ENCODE results near the gene CDH15.
A peak's percentile ranks its signal among the peaks of the same experiment; 100 is the strongest.

Gene CDH15

GRCh38 chr16:89210904-89211515 is 39.5 kb downstream of the CDH15 start:
- H3K27ac ChIP-seq = no peak overlapping the region
- H3K27me3 ChIP-seq (ENCODE audit: control insufficient read depth, insufficient read depth, low read length) = no peaks in the 10 kb centered on the region
- no peaks in the 10 kb centered on the region for H3K79me2 ChIP-seq
- H3K4me2 ChIP-seq (ENCODE audit: low read length) = no peak overlapping the region
- H3K9me3 ChIP-seq (ENCODE audit: control insufficient read depth, low read length) = no peaks in the 10 kb centered on the region
- no peak overlapping the region for H2AFZ ChIP-seq
- H3K36me3 ChIP-seq (ENCODE audit: control insufficient read depth, insufficient read depth, low read length) = no peaks in the 10 kb centered on the region
- H3K4me3 ChIP-seq (ENCODE audit: low read depth, low read length) = no peak overlapping the region
- no peak for TF ChIP-seq CTCF (IDR thresholded peaks at IDR 0.05)
- no peak overlapping the region for H3K9ac ChIP-seq
- peaks cover 2% of the 10 kb centered on the region for H3K4me1 ChIP-seq

GRCh38 chr16:89216315-89217137 is 45.0 kb downstream of the CDH15 start:
- Histone ChIP-seq H3K9ac (no peak overlapping the region), H3K4me1 (peaks cover 4% of the 10 kb centered on the region), H3K9me3 (ENCODE audit: control insufficient read depth, low read length) (no peaks in the 10 kb centered on the region), H3K27me3 (ENCODE audit: control insufficient read depth, insufficient read depth, low read length) (no peaks in the 10 kb centered on the region), H3K4me2 (ENCODE audit: low read length) (peak overlapping the region; percentile 79), H3K4me3 (ENCODE audit: low read depth, low read length) (peak overlapping the region; percentile 91), H3K79me2 (no peaks in the 10 kb centered on the region), H3K36me3 (ENCODE audit: control insufficient read depth, insufficient read depth, low read length) (no peaks in the 10 kb centered on the region), H3K27ac (peak overlapping the region; percentile 87), H2AFZ (peak overlapping the region; percentile 83)
- TF ChIP-seq CTCF (IDR thresholded peaks at IDR 0.05) = peak; percentile 74

- peaks cover 4% of the 10 kb centered on the region for H3K4me1 ChIP-seq
- H3K4me3 ChIP-seq (ENCODE audit: low read depth, low read length) = peak overlapping the region; percentile 91
- peak overlapping the region; percentile 79 for H3K4me2 ChIP-seq (ENCODE audit: low read length)
- no peaks in the 10 kb centered on the region for H3K79me2 ChIP-seq
- H3K36me3 ChIP-seq (ENCODE audit: control insufficient read depth, insufficient read depth, low read length) = no peaks in the 10 kb centered on the region
- no peak for TF ChIP-seq CTCF (IDR thresholded peaks at IDR 0.05)
- H3K27me3 ChIP-seq (ENCODE audit: control insufficient read depth, insufficient read depth, low read length) = no peaks in the 10 kb centered on the region
- H3K27ac ChIP-seq = peak overlapping the region; percentile 87
- H3K9me3 ChIP-seq (ENCODE audit: control insufficient read depth, low read length) = no peaks in the 10 kb centered on the region
- peak overlapping the region; percentile 83 for H2AFZ ChIP-seq
- H3K9ac ChIP-seq = peak overlapping the region; percentile 91
These were observed 45.5 kb downstream of the CDH15 start for GRCh38 chr16:89217138-89217387.

- H2AFZ ChIP-seq = peak within 1 kb of the TSS; percentile 83
- peak within 1 kb of the TSS; percentile 79 for H3K4me2 ChIP-seq (ENCODE audit: low read length)
- peak within 1 kb of the TSS; percentile 91 for H3K4me3 ChIP-seq (ENCODE audit: low read depth, low read length)
- H3K27me3 ChIP-seq (ENCODE audit: control insufficient read depth, insufficient read depth, low read length) = no peaks in the 10 kb centered on the region
- no peaks in the 10 kb centered on the region for H3K36me3 ChIP-seq (ENCODE audit: control insufficient read depth, insufficient read depth, low read length)
- H3K9me3 ChIP-seq (ENCODE audit: control insufficient read depth, low read length) = no peaks in the 10 kb centered on the region
- H3K27ac ChIP-seq = peak within 1 kb of the TSS; percentile 87
- no peaks in the 10 kb centered on the region for H3K79me2 ChIP-seq
- no peak for TF ChIP-seq CTCF (IDR thresholded peaks at IDR 0.05)
- H3K9ac ChIP-seq = peak within 1 kb of the TSS; percentile 91
- H3K4me1 ChIP-seq = peaks cover 4% of the 10 kb centered on the region
These were observed 46.0 kb downstream of the CDH15 start, which contains the start of gene ZNF778 for GRCh38 chr16:89217388-89218191. TSS of gene ZNF778 (plus strand) at chr16:89217703. CDS start at chr16:89221128, 3,425 bp downstream.
